Middle frontal gyrus (tissue), 1 donor: Measurements from ENCODE around the gene C14orf132.

Source experiments
- DNase-seq: peaks from one replicate; pipeline ENCODE4 v3.0.0-alpha.2; 2015; ENCODE audit warnings: low spot score; ENCODE audit errors: extremely low spot score

The C14orf132 gene

GRCh38 chr14:96081767-96082400, 42.7 kb downstream of the C14orf132 start:
- DNase-seq = no peak

- DNase-seq = no peak
Observed at GRCh38 chr14:96082420-96083300, 43.5 kb downstream of the C14orf132 start.

- no peak for DNase-seq
Observed at GRCh38 chr14:96083667-96084320, 44.6 kb downstream of the C14orf132 start.

- no peak for DNase-seq
Observed at GRCh38 chr14:96084796-96085195, 45.6 kb downstream of the C14orf132 start.

GRCh38 chr14:96085369-96085768, 46.2 kb downstream of the C14orf132 start:
- no peak for DNase-seq

- DNase-seq = no peak
Observed at GRCh38 chr14:96086032-96086431, 46.9 kb downstream of the C14orf132 start.

GRCh38 chr14:96086574-96087077, 47.5 kb downstream of the C14orf132 start:
- no peak for DNase-seq

- DNase-seq = no peak
Observed at GRCh38 chr14:96088074-96088473, 48.9 kb downstream of the C14orf132 start.

- DNase-seq = no peak
Observed at GRCh38 chr14:96088481-96088880, 49.3 kb downstream of the C14orf132 start.

GRCh38 chr14:96088911-96089310, 49.7 kb downstream of the C14orf132 start:
- DNase-seq = no peak

- DNase-seq = no peak
Observed at GRCh38 chr14:96089401-96089800, 50.2 kb downstream of the C14orf132 start.

- no peak for DNase-seq
Observed at GRCh38 chr14:96090441-96091148, 51.4 kb downstream of the C14orf132 start.

GRCh38 chr14:96091149-96091693, 52.1 kb downstream of the C14orf132 start:
- no peak for DNase-seq

- DNase-seq = no peak
Observed at GRCh38 chr14:96091941-96092411, 52.8 kb downstream of the C14orf132 start.

- DNase-seq = no peak
Observed at GRCh38 chr14:96092936-96093335, 53.8 kb downstream of the C14orf132 start.

- DNase-seq = no peak
Observed at GRCh38 chr14:96094211-96094610, 55.0 kb downstream of the C14orf132 start.

- no peak for DNase-seq
Observed at GRCh38 chr14:96094656-96095055, 55.5 kb downstream of the C14orf132 start.

GRCh38 chr14:96095058-96095457, 55.9 kb downstream of the C14orf132 start:
- DNase-seq = no peak

- no peak for DNase-seq
Observed at GRCh38 chr14:96095581-96096476, 56.7 kb downstream of the C14orf132 start.
